ENCODE data around the gene TTC22. TPM values are rescaled to one million over a fixed set of nuclear protein-coding genes. Genes with fewer than 3 reads are reported as not detected.

TTC22 gene
- polyA plus RNA-seq, 2 of the 4 experiments (the other 2 are of a cell fraction), result not detected

DNA sequence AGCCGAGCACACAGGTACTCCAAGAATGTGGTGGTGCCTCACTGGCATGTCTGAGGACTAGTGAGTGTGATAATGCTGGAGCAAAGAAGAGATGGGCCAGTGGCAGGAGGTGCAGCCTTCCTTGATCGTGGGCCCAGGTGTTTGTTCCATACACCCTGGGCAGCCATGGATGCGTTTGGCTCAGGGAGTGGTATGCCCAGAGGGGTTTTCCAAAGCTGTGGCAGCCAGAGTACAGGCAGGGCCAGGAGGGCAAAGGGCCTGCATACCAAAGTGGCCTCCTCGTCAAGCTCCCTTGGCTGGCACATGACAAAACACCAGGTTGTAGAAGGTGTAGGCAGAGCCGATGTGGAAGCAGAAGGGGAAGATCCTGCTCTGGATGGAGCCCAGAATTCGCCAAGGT, 55.8 kb downstream of the TTC22 start:
- no peak for ATAC-seq
- ChIA-PET POLR2A (no interaction called here), CTCF (interaction anchor here (1.1 kb wide), 1 partner anchor 65 kb away, joined by 3 read pairs; no protein-coding TSS in a partner anchor)
- TF ChIP-seq HOXA7 (CRISPR knock-in tag; IDR thresholded peaks at IDR 0.05), result no peak
- TF ChIP-seq CHD2 (IDR thresholded peaks at IDR 0.05; ENCODE audit: low read length, partially characterized antibody), result no peak
- TF ChIP-seq ZFP36 (IDR thresholded peaks at IDR 0.05; ENCODE audit: borderline replicate concordance, partially characterized antibody), result no peak
- TF ChIP-seq MAZ (IDR thresholded peaks at IDR 0.05; ENCODE audit: borderline replicate concordance, low read depth, low read length), result no peak
- no peak for TF ChIP-seq ZNF302 (CRISPR knock-in tag; IDR thresholded peaks at IDR 0.05)
- no peak for TF ChIP-seq HDAC2 (IDR thresholded peaks at IDR 0.05)
- no peak for TF ChIP-seq HOXB13 (CRISPR knock-in tag; IDR thresholded peaks at IDR 0.05; ENCODE audit: low read depth)
- no peak for TF ChIP-seq FOSB (CRISPR knock-in tag; IDR thresholded peaks at IDR 0.05)
- TF ChIP-seq EHMT2 (IDR thresholded peaks at IDR 0.05; ENCODE audit: low read depth), result no peak
- no peak for TF ChIP-seq EHF (CRISPR knock-in tag; IDR thresholded peaks at IDR 0.05)
- TF ChIP-seq, protein P1, sequence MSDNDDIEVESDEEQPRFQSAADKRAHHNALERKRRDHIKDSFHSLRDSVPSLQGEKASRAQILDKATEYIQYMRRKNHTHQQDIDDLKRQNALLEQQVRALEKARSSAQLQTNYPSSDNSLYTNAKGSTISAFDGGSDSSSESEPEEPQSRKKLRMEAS (IDR thresholded peaks at IDR 0.05), result no peak
- TF ChIP-seq MYC (IDR thresholded peaks at IDR 0.05; ENCODE audit: borderline replicate concordance, low read length), result no peak
- no peak for TF ChIP-seq ZC3H11A (IDR thresholded peaks at IDR 0.05)
- no peak for TF ChIP-seq RARB (CRISPR knock-in tag; IDR thresholded peaks at IDR 0.05)
- no peaks in the 10 kb centered on the region for H3K4me1 ChIP-seq
- H3K9me3 ChIP-seq, result no peaks in the 10 kb centered on the region
- no peak overlapping the region for H3K27ac ChIP-seq
- H3K4me3 ChIP-seq, result no peak overlapping the region
- H3K4me2 ChIP-seq, result no peak overlapping the region
- DNase-seq (ENCODE audit: low read depth in 1 of 2, low spot score in 1 of 2), result no peak
- no peak for FAIRE-seq
- WGBS (ENCODE audit: missing lambda C conversion rate), result 85% methylated on average over 4 of the region's 6 CpGs

DNA sequence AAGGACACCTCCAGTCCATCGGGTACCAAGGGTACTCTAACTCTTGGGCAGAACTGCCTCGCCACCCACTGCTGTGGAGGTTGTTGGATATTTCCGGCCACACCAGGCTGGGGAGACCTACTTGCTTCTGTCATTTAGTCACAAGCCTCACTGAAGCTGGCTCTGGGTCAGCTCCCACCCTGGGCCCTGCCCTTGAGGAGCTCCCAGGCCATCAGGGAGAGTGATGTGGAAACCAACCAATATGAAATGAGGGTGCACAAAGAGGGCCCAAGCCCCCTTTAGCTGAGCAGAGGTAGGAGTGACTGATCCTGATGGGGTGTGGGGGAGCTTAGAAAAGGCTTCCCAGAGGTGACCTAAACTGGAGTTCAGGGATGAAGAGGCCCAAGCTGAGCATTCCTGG, 56.4 kb downstream of the TTC22 start:
- Histone ChIP-seq H3K27ac (no peak overlapping the region), H3K4me2 (no peak overlapping the region), H3K4me1 (no peaks in the 10 kb centered on the region), H3K4me3 (no peak overlapping the region), H3K9me3 (no peaks in the 10 kb centered on the region)
- no peak for ATAC-seq
- no peak for DNase-seq (ENCODE audit: low read depth in 1 of 2, low spot score in 1 of 2)
- no peak for TF ChIP-seq ATOH8 (CRISPR knock-in tag; IDR thresholded peaks at IDR 0.05; ENCODE audit: low read depth)
- TF ChIP-seq RCOR1 (IDR thresholded peaks at IDR 0.05; ENCODE audit: low read depth, low read length), result no peak
- no peak for TF ChIP-seq HDAC2 (IDR thresholded peaks at IDR 0.05)
- TF ChIP-seq KDM1A (IDR thresholded peaks at IDR 0.05; ENCODE audit: low read depth), result no peak
- FAIRE-seq, result no peak
- 83% methylated on average over 3 of the region's 3 CpGs for WGBS (ENCODE audit: missing lambda C conversion rate)
- ChIA-PET CTCF (interaction anchor here (1.1 kb wide), 1 partner anchor 65 kb away, joined by 3 read pairs; no protein-coding TSS in a partner anchor), POLR2A (no interaction called here)

DNA sequence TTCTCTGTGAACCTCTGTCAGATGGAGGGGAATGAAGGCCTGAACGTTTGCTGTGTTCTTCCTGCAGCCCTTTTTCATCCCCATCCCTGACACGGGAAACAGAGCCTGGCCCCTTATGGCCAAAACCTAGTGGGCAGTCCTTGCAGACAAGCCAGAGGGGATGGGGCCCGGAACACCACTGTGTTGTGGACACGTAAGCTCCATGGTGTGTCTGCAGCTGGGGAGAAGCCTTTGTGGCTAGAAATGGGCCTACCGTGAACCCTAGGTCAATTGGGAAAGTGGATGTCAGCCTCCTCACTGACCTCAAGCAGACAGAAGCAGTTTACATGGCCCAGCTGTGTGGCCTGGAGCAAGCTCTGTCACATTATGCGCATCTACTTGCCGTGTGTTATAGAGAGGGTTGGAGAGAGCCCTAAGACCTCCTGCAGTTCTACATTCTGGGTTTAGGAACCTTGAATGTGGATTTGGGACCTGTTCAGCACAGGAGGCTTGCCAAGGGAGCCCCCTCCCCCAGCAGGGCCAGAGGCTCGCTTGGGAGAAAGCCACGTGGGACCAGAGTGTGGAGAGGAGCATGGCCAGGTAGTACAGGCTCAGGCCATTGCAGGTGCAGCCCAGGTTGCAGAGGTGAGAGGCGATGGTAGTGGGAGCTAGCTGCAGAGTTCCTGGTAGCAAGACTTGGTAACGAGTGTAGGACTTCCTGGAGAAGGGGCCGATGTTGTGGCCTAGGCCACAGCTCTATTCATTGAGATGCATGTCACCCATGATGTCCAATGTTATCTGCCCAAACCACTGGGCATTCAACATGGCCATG, 57.5 kb downstream of the TTC22 start:
- POLR2A ChIA-PET, result no interaction called here

More for the DNA sequence above, 57.5 kb downstream of the TTC22 start:
- DNase-seq (ENCODE audit: low read depth in 1 of 2, low spot score in 1 of 2) (no peak), FAIRE-seq (no peak), ATAC-seq (no peak)
- no peak overlapping the region for H3K4me3 ChIP-seq
- CTCF ChIA-PET, result interaction anchor here (1.4 kb wide), 1 partner anchor 39 kb away, joined by 3 read pairs; no protein-coding TSS in a partner anchor
- no peak overlapping the region for H3K4me2 ChIP-seq
- H3K9me3 ChIP-seq, result no peaks in the 10 kb centered on the region
- WGBS (ENCODE audit: missing lambda C conversion rate), result 93% methylated on average over 8 of the region's 12 CpGs
- H3K27ac ChIP-seq, result no peak overlapping the region
- TF ChIP-seq NPAS2 (CRISPR knock-in tag; IDR thresholded peaks at IDR 0.05; ENCODE audit: borderline replicate concordance) (no peak), CEBPB (IDR thresholded peaks at IDR 0.05) (no peak), CHD4 (IDR thresholded peaks at IDR 0.05; ENCODE audit: borderline replicate concordance) (no peak), ZFP36 (IDR thresholded peaks at IDR 0.05; ENCODE audit: borderline replicate concordance, partially characterized antibody) (no peak), RAD21 (conservative IDR thresholded peaks at IDR 0.05 in 1 of 2, IDR thresholded peaks at IDR 0.05 in 1 of 2) (no peak), FOSL2 (IDR thresholded peaks at IDR 0.05) (no peak), FOSL2 (CRISPR knock-in tag; IDR thresholded peaks at IDR 0.05) (no peak), KDM1A (IDR thresholded peaks at IDR 0.05; ENCODE audit: low read depth) (no peak), HOXB5 (CRISPR knock-in tag; IDR thresholded peaks at IDR 0.05) (no peak), EHMT2 (IDR thresholded peaks at IDR 0.05; ENCODE audit: low read depth) (no peak), KDM5A (IDR thresholded peaks at IDR 0.05) (no peak), ATOH8 (CRISPR knock-in tag; IDR thresholded peaks at IDR 0.05; ENCODE audit: low read depth) (no peak), GATA3 (IDR thresholded peaks at IDR 0.05; ENCODE audit: borderline replicate concordance) (no peak), NFE2L2 (conservative IDR thresholded peaks at IDR 0.05; ENCODE audit: low read length) (no peak)
- no peaks in the 10 kb centered on the region for H3K4me1 ChIP-seq

Data from A549 (cell line).